Panc1 (cell line): ENCODE data around the gene IQCH. TPM values are rescaled to one million over a fixed set of nuclear protein-coding genes. Genes with fewer than 3 reads are reported as not detected.

Experiments used
- ATAC-seq: fragments of 200-7000 bp; cut with Tn5 transposase; 2 replicates; pipeline ENCODE4 v1.9.1; 2020; ENCODE audit warnings: mild to moderate bottlenecking, moderate library complexity
- BruUV-seq: library from RNA; stranded (reverse); fragments of 400-500 nt; replicated peaks from 2 replicates; lab custom pipeline; 2021; lab: Mats Ljungman, UMichigan
- CTCF ChIA-PET: fragments of 300-600 bp; sonication (Branson Sonifier 250); formaldehyde crosslinking; loops from one replicate; lab custom pipeline; 2022; ENCODE audit warnings: antibody characterized with exemption; lab: Charles Lee
- POLR2A ChIA-PET: fragments of 300-600 bp; sonication (Branson Sonifier 250); formaldehyde crosslinking; loops from one replicate; lab custom pipeline; 2022; ENCODE audit warnings: antibody characterized with exemption; lab: Charles Lee
- DNase-seq: peaks from one replicate; pipeline ENCODE4 v3.0.0-alpha.2; 2010; ENCODE audit warnings: low read depth, low spot score
- H3K27ac ChIP-seq: 2 replicates; pipeline ENCODE4 v1.5.1; 2011; ENCODE audit warnings: mild to moderate bottlenecking, low read length, inconsistent platforms
- H3K27me3 ChIP-seq: fragments of 200-500 bp; sonication (Bioruptor generic); 2 replicates; pipeline ENCODE4 v1.6.0; 2014; ENCODE audit warnings: low read length, inconsistent platforms; ENCODE audit not compliant: control insufficient read depth, insufficient read depth
- H3K36me3 ChIP-seq: fragments of 200-500 bp; sonication (Bioruptor generic); 2 replicates; pipeline ENCODE4 v1.5.1; 2014; ENCODE audit warnings: inconsistent platforms, mild to moderate bottlenecking, low read length, moderate library complexity; ENCODE audit not compliant: control insufficient read depth, insufficient read depth
- H3K4me1 ChIP-seq: 2 replicates; pipeline ENCODE4 v1.5.1; 2011; ENCODE audit warnings: inconsistent platforms, mild to moderate bottlenecking, low read length, moderate library complexity; ENCODE audit not compliant: control insufficient read depth, insufficient read depth
- H3K4me3 ChIP-seq, 2 experiments: 2 replicates each; pipeline ENCODE4 v1.5.1; 2011 to 2012; ENCODE audit warnings: low read depth in 2 of 2, low read length in 2 of 2, mild to moderate bottlenecking in 2 of 2, inconsistent platforms in 1 of 2, moderate library complexity in 1 of 2
- H3K9me3 ChIP-seq: fragments of 200-500 bp; sonication (Bioruptor generic); 2 replicates; pipeline ENCODE4 v1.5.1; 2014; ENCODE audit warnings: low read depth, mild to moderate bottlenecking, inconsistent platforms, low read length, moderate library complexity; ENCODE audit not compliant: control insufficient read depth, insufficient read depth
- POLR2AphosphoS5 ChIP-seq: IDR thresholded peaks from 2 replicates; pipeline ENCODE4 v1.6.1; 2012; ENCODE audit warnings: mild to moderate bottlenecking, low read depth, low read length, moderate library complexity
- REST ChIP-seq, 2 experiments: IDR thresholded peaks; 2 replicates each; pipeline ENCODE4 v1.6.1; 2011 to 2012; ENCODE audit warnings: low read depth in 2 of 2, control low read depth in 1 of 2, low read length in 1 of 2, mild to moderate bottlenecking in 1 of 2, moderate library complexity in 1 of 2; ENCODE audit not compliant: insufficient read depth in 1 of 2
- SIN3A ChIP-seq: IDR thresholded peaks from 2 replicates; pipeline ENCODE4 v1.6.1; 2012; ENCODE audit warnings: low read depth, mild to moderate bottlenecking, low read length, moderate library complexity, borderline replicate concordance; ENCODE audit not compliant: insufficient read depth
- TCF7L2 ChIP-seq: IDR thresholded peaks from 2 replicates; pipeline ENCODE4 v1.6.1; 2011; ENCODE audit warnings: mild to moderate bottlenecking, low read depth, low read length, inconsistent platforms
- in situ Hi-C: cut with HindIII; loops from 2 replicates; pipeline ENCODE4 v1.10.0; 2016; ENCODE audit warnings: low sequenced_read_pairs, low pct_unique_long_range_greater_than_20kb
- intact Hi-C: fragments of 100-400 bp; cut with micrococcal nuclease; formaldehyde crosslinking; loops from one replicate; pipeline ENCODE4 v1.10.0; 2022; ENCODE audit not compliant: unreplicated experiment
- total RNA-seq: library from RNA; stranded (reverse); gene quantifications from one replicate; pipeline ENCODE4 v1.2.1, GENCODE V29; 2021; ENCODE audit not compliant: unreplicated experiment
- TF ChIP-seq, protein P1 (sequence below): fragments of 450-650 bp; IDR thresholded peaks from 2 replicates; pipeline ENCODE4 v1.5.1; 2017; ENCODE audit warnings: mild to moderate bottlenecking

The IQCH gene
- total RNA-seq, 1 experiment from 2014 or later = 3.9 TPM

DNA sequence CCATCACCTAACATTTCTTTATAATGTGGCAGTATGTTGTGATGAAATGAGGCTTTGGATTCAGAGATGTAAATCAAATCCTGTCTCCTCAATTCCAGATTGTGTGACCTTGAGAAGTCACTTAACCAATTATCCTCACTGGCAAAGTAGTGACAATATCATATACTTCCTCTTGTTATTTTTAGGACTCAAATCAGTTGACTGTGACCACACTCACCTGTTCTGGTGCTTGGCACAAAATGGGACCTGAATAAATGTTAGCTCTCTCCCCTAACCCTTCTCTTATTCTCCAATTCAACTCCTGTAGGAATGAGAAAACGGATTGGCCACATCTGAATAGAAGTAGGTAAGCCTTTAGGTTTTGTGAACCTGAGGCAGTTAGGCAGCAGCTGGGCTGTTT, 42.1 kb downstream of the IQCH start:
- intact Hi-C loops (no loop called here), in situ Hi-C loops (no loop called here)
- Histone ChIP-seq H3K9me3 (no peaks in the 10 kb centered on the region), H3K27ac (no peak overlapping the region), H3K27me3 (no peaks in the 10 kb centered on the region), H3K4me1 (peaks cover 6% of the 10 kb centered on the region; the same call in 1 of the 2 replicates), H3K4me3 (no peak overlapping the region), H3K36me3 (no peaks in the 10 kb centered on the region)
- no peak for TF ChIP-seq SIN3A
- TF ChIP-seq TCF7L2 = no peak
- no peak for TF ChIP-seq POLR2AphosphoS5
- TF ChIP-seq REST (IDR thresholded peaks at IDR 0.05; ENCODE audit: insufficient read depth in 1 of 2, low read depth in 2 of 2, low read length in 1 of 2) = no peak
- TF ChIP-seq, protein P1, sequence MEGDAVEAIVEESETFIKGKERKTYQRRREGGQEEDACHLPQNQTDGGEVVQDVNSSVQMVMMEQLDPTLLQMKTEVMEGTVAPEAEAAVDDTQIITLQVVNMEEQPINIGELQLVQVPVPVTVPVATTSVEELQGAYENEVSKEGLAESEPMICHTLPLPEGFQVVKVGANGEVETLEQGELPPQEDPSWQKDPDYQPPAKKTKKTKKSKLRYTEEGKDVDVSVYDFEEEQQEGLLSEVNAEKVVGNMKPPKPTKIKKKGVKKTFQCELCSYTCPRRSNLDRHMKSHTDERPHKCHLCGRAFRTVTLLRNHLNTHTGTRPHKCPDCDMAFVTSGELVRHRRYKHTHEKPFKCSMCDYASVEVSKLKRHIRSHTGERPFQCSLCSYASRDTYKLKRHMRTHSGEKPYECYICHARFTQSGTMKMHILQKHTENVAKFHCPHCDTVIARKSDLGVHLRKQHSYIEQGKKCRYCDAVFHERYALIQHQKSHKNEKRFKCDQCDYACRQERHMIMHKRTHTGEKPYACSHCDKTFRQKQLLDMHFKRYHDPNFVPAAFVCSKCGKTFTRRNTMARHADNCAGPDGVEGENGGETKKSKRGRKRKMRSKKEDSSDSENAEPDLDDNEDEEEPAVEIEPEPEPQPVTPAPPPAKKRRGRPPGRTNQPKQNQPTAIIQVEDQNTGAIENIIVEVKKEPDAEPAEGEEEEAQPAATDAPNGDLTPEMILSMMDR = no peak
- ChIA-PET CTCF (no interaction called here), POLR2A (no interaction called here)
- DNase-seq (no peak), ATAC-seq (no peak)
- no TSS peak for BruUV-seq

DNA sequence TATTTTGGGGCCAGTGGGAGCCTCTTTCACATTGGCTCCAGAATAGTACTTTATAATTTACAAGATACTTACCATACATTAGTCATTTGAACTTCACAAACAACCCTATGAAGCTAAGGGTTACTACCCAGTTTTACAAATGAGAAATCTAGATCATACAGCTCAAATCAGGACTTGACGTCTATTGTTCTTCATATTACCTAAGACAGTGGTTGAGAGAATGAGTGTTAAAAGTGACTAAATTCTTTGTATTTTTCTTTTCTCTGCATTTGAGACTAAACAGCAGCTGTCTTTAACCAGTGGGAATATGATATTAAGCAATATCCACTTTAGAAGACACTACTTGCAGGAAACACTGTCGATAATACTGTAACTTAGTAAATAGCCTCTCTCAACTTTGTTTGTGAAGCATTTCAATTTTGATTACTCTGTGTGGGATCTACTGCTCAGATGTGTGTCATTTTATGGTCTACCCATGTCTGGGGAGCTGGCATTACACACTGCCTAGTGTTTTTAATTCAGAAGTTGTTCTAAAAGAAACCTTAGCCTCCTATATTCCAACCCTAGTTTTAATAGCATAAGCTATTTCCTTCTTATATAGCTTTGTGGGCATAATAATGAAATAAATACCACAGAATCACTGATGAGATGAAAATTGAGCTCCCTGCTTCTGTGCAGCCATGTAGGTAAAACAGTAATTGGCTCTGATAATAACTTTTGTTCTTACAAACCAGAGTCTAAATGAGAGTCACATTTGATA, 45.9 kb downstream of the IQCH start:
- ATAC-seq (no peak), DNase-seq (no peak)
- Histone ChIP-seq H3K9me3 (no peaks in the 10 kb centered on the region), H3K27ac (peak overlapping the region; percentile 45), H3K4me1 (peaks cover 13% of the 10 kb centered on the region), H3K4me3 (no peak overlapping the region), H3K36me3 (no peaks in the 10 kb centered on the region), H3K27me3 (no peaks in the 10 kb centered on the region)
- ChIA-PET CTCF (interaction anchor here (0.7 kb wide), 2 partner anchors 308 to 397 kb away, joined by 3 to 10 read pairs; no protein-coding TSS in a partner anchor), POLR2A (interaction anchor here (0.5 to 0.6 kb wide), 2 partner anchors 397 to 727 kb away, joined by 3 to 4 read pairs; no protein-coding TSS in a partner anchor)
- no TSS peak for BruUV-seq
- in situ Hi-C loops = no loop called here
- intact Hi-C loops = loop anchor here (5.0 to 10.0 kb wide), 2 partner anchors 106 to 353 kb away; no protein-coding TSS in a partner anchor
- TF ChIP-seq REST (IDR thresholded peaks at IDR 0.05; ENCODE audit: insufficient read depth in 1 of 2, low read depth in 2 of 2, low read length in 1 of 2) (no peak), POLR2AphosphoS5 (no peak), SIN3A (no peak), TCF7L2 (no peak)
- TF ChIP-seq, protein P1 = no peak
